ENCODE results near the gene CCNDBP1.

Gene CCNDBP1

GRCh38 chr15:43206054-43206453 is 20.9 kb downstream of the CCNDBP1 start:
- Histone ChIP-seq H3F3A (ENCODE audit: insufficient read depth, low read length) (no peaks in the 10 kb centered on the region), H3K27me3 (replicated peaks; ENCODE audit: insufficient read depth, low read length) (no peaks in the 10 kb centered on the region), H3K4me2 (ENCODE audit: low read depth, low read length) (no peak overlapping the region), H3K4me1 (ENCODE audit: low read length) (no peaks in the 10 kb centered on the region), H3K9ac (ENCODE audit: low read length) (no peak overlapping the region), H3K79me2 (ENCODE audit: low read length) (no peaks in the 10 kb centered on the region), H4K20me1 (ENCODE audit: insufficient read depth, low read length) (no peaks in the 10 kb centered on the region), H3K9me3 (replicated peaks; ENCODE audit: insufficient read depth, low read length) (no peaks in the 10 kb centered on the region), H3K4me3 (ENCODE audit: low read length) (no peak overlapping the region), H3K36me3 (replicated peaks; ENCODE audit: insufficient read depth, low read length) (no peaks in the 10 kb centered on the region), H3K9me2 (replicated peaks; ENCODE audit: insufficient read depth, low read length) (no peaks in the 10 kb centered on the region), H3K27ac (ENCODE audit: low read length) (no peak overlapping the region), H2AFZ (ENCODE audit: low read length) (no peak overlapping the region)
- TF ChIP-seq EZH2phosphoT487 (IDR thresholded peaks at IDR 0.05; ENCODE audit: low read length), result no peak
- TF ChIP-seq EZH2 (optimal IDR thresholded peaks at IDR 0.05; ENCODE audit: low read depth, low read length), result no peak
- TF ChIP-seq, protein P1, sequence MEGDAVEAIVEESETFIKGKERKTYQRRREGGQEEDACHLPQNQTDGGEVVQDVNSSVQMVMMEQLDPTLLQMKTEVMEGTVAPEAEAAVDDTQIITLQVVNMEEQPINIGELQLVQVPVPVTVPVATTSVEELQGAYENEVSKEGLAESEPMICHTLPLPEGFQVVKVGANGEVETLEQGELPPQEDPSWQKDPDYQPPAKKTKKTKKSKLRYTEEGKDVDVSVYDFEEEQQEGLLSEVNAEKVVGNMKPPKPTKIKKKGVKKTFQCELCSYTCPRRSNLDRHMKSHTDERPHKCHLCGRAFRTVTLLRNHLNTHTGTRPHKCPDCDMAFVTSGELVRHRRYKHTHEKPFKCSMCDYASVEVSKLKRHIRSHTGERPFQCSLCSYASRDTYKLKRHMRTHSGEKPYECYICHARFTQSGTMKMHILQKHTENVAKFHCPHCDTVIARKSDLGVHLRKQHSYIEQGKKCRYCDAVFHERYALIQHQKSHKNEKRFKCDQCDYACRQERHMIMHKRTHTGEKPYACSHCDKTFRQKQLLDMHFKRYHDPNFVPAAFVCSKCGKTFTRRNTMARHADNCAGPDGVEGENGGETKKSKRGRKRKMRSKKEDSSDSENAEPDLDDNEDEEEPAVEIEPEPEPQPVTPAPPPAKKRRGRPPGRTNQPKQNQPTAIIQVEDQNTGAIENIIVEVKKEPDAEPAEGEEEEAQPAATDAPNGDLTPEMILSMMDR (IDR thresholded peaks at IDR 0.05; ENCODE audit: low read length), result no peak
- no peak for DNase-seq

DNA sequence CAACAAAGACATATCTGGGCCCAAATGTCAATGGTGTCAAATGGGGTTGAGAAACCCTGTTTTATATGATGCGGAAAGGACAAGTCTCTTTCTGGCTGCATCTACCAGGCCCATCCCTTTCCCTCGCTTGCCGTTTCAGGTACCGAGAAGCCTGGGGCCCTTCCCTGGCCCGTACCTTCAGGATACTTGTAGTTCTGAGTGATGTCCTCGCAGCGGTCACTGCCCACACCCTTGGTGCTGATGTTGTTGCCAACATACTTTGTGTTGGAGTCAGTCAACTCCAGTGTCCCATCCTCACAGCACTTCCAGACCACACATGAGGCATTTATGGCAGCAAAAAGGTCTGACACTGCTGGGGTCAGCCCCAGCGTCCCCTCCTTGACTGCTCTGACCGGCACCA is 21.8 kb downstream of the CCNDBP1 start:
- Histone ChIP-seq H3K36me3 (replicated peaks; ENCODE audit: insufficient read depth, low read length) (no peaks in the 10 kb centered on the region), H3K79me2 (ENCODE audit: low read length) (no peaks in the 10 kb centered on the region), H3K4me1 (ENCODE audit: low read length) (no peaks in the 10 kb centered on the region), H4K20me1 (ENCODE audit: insufficient read depth, low read length) (no peaks in the 10 kb centered on the region), H3K4me2 (ENCODE audit: low read depth, low read length) (no peak overlapping the region), H3K9me2 (replicated peaks; ENCODE audit: insufficient read depth, low read length) (no peaks in the 10 kb centered on the region), H3K27ac (ENCODE audit: low read length) (no peak overlapping the region), H2AFZ (ENCODE audit: low read length) (no peak overlapping the region), H3F3A (ENCODE audit: insufficient read depth, low read length) (no peaks in the 10 kb centered on the region), H3K9ac (ENCODE audit: low read length) (no peak overlapping the region), H3K4me3 (ENCODE audit: low read length) (no peak overlapping the region), H3K27me3 (replicated peaks; ENCODE audit: insufficient read depth, low read length) (no peaks in the 10 kb centered on the region), H3K9me3 (replicated peaks; ENCODE audit: insufficient read depth, low read length) (no peaks in the 10 kb centered on the region)
- TF ChIP-seq EZH2phosphoT487 (IDR thresholded peaks at IDR 0.05; ENCODE audit: low read length) (no peak), EZH2 (optimal IDR thresholded peaks at IDR 0.05; ENCODE audit: low read depth, low read length) (no peak)
- TF ChIP-seq, protein P1 (IDR thresholded peaks at IDR 0.05; ENCODE audit: low read length), result no peak
- DNase-seq, result no peak

DNA sequence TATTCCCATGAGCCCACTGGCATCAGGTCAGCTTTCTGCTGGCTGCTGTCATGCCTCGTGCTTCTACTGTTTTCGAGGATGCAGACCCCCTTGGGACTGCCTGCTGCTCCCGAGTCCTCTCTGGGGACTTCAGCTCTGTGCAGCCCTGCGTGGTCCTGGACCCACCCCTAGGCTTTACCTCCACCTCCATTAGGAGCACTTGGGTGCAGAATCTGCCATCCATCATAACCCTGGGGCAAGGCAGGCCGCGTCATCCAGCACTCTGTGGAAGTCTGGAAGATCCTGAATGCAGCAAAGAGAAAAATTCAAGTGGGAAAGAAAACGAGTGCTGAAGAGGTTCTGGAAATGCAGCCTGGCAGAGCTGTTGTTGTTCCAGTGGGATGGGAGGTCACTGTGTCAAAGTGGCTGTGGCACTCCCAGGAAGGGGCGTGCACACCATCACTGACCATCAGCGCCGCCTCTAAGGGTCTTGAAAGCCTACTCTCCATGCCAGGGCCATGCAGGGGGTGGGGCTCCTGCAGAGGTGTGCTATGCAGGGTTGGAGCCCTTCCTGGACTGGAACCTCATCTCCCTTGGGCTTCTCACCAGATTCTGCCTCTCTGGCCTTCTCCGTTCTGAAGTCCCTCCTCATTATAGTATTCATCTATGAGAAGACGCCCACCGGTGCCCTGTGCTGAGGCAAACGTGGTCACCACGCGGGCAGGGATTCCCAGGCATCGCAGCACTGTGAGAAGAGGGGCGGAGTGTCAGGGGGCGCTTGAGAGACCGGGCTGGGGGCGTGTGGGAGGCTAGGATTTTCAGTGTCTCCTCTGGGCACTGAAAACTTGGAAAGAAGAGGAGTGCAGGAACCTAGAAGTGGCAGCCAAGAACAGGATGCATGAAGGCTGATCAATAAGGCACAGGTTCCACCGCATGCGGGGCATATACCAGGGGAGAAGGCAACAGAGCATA is 23.1 kb downstream of the CCNDBP1 start:
- H2AFZ ChIP-seq (ENCODE audit: low read length), result no peak overlapping the region
- no peaks in the 10 kb centered on the region for H3K9me2 ChIP-seq (replicated peaks; ENCODE audit: insufficient read depth, low read length)
- no peaks in the 10 kb centered on the region for H3K9me3 ChIP-seq (replicated peaks; ENCODE audit: insufficient read depth, low read length)
- no peak overlapping the region for H3K4me3 ChIP-seq (ENCODE audit: low read length)
- H3K27ac ChIP-seq (ENCODE audit: low read length), result no peak overlapping the region
- no peaks in the 10 kb centered on the region for H3K36me3 ChIP-seq (replicated peaks; ENCODE audit: insufficient read depth, low read length)
- TF ChIP-seq EZH2 (optimal IDR thresholded peaks at IDR 0.05; ENCODE audit: low read depth, low read length), result no peak
- TF ChIP-seq, protein P1 (IDR thresholded peaks at IDR 0.05; ENCODE audit: low read length), result no peak
- no peak overlapping the region for H3K9ac ChIP-seq (ENCODE audit: low read length)
- H3K79me2 ChIP-seq (ENCODE audit: low read length), result no peaks in the 10 kb centered on the region
- no peaks in the 10 kb centered on the region for H3K4me1 ChIP-seq (ENCODE audit: low read length)
- no peaks in the 10 kb centered on the region for H4K20me1 ChIP-seq (ENCODE audit: insufficient read depth, low read length)
- H3F3A ChIP-seq (ENCODE audit: insufficient read depth, low read length), result no peaks in the 10 kb centered on the region
- no peak for DNase-seq
- no peak overlapping the region for H3K4me2 ChIP-seq (ENCODE audit: low read depth, low read length)
- H3K27me3 ChIP-seq (replicated peaks; ENCODE audit: insufficient read depth, low read length), result no peaks in the 10 kb centered on the region

Data from MM.1S (cell line).